GM21723 (cell line): ENCODE measurements around the gene DUS1L.
"Not testable (repeated sequence)": the region's sequence is repeated elsewhere in the genome, so short reads cannot be mapped to it uniquely, and the experiment has no call there.

Source experiments
- ATAC-seq: cut with Tn5 transposase; IDR thresholded peaks from one replicate; pipeline ENCODE4 v1.9.1; 2021; ENCODE audit warnings: mild to moderate bottlenecking, moderate library complexity; ENCODE audit not compliant: unreplicated experiment

DUS1L gene

GRCh38 chr17:82046903-82047302, 18.7 kb downstream of the DUS1L start:
- no peak for ATAC-seq

GRCh38 chr17:82045936-82046484, 19.6 kb downstream of the DUS1L start:
- ATAC-seq = no peak

- no peak for ATAC-seq
These were observed 22.1 kb downstream of the DUS1L start for GRCh38 chr17:82043507-82043906.

- no peak for ATAC-seq
These were observed 23.0 kb downstream of the DUS1L start for GRCh38 chr17:82042649-82043048.

- ATAC-seq = no peak
These were observed 24.3 kb downstream of the DUS1L start for GRCh38 chr17:82041144-82041814.

- no peak for ATAC-seq
These were observed 25.8 kb downstream of the DUS1L start for GRCh38 chr17:82039695-82040299.

GRCh38 chr17:82038796-82039409, 26.7 kb downstream of the DUS1L start:
- not testable (repeated sequence) for ATAC-seq

GRCh38 chr17:82037889-82038195, 27.8 kb downstream of the DUS1L start:
- ATAC-seq = no peak

GRCh38 chr17:82037092-82037888, 28.3 kb downstream of the DUS1L start, which contains the start of gene DCXR:
DCXR (minus strand) TSS chr17:82037697; CDS start chr17:82037682, 15 bp downstream.
- ATAC-seq = peak; percentile 85

- no peak for ATAC-seq
These were observed 28.9 kb downstream of the DUS1L start for GRCh38 chr17:82036634-82037091.

- no peak for ATAC-seq
These were observed 29.5 kb downstream of the DUS1L start for GRCh38 chr17:82035956-82036633.

- ATAC-seq = no peak
These were observed 30.1 kb downstream of the DUS1L start for GRCh38 chr17:82035488-82035887.

GRCh38 chr17:82034371-82035011, 31.1 kb downstream of the DUS1L start:
- no peak for ATAC-seq

- no peak for ATAC-seq
These were observed 32.1 kb downstream of the DUS1L start for GRCh38 chr17:82033359-82034085.

- ATAC-seq = no peak
These were observed 33.5 kb downstream of the DUS1L start for GRCh38 chr17:82031885-82032627.

GRCh38 chr17:82031303-82031884, 34.2 kb downstream of the DUS1L start, which contains the start of gene RAC3:
RAC3 (plus strand) TSS chr17:82031678; CDS start chr17:82031762, 84 bp downstream.
- ATAC-seq = no peak

GRCh38 chr17:82030470-82031302, 34.9 kb downstream of the DUS1L start:
- peak; percentile 47 for ATAC-seq
